ENCODE data around the gene RIN2. TPM values are rescaled to one million over a fixed set of nuclear protein-coding genes. Genes with fewer than 3 reads are reported as not detected.
A peak's percentile ranks its signal among the peaks of the same experiment; 100 is the strongest.

The RIN2 gene
- total and polyA plus RNA-seq, 2 of the 13 experiments (the other 11 are each of a cell fraction or from before 2014, with no cell fraction given): 2.5 to 5.1 TPM

DNA sequence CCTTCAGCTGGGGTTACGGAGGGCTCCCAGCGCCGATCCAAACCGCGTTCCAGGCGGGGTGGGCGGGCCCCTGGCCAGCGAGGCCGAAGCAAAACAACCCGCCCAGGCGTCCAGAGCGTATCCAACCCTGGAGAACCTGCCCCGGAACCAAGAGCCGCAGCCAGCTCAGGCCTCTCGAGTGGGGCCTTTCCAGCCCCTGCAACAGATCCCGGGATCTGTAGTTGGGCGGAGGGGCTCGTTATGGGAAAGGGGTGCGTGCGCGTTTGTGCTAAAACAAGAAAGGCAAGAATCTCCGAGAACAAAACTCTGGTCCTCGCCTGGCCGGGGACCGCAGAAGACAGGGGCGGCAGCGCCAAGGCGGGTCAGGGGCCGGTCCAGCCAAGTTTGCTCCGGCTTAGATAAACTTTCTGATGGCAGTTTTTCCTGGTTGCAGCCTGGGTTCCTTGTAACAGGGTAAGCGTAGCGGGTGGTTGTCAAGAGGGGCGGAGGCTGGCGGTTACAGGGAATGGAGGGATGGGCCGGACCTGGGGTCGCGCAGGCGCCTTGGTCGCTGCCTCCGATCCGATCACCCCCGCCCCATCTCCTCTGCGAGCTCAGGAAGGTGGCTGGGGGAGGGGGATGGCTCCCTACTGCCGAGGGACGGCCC is 448 bp upstream of the RIN2 start (continued):
- TF ChIP-seq, protein P1, sequence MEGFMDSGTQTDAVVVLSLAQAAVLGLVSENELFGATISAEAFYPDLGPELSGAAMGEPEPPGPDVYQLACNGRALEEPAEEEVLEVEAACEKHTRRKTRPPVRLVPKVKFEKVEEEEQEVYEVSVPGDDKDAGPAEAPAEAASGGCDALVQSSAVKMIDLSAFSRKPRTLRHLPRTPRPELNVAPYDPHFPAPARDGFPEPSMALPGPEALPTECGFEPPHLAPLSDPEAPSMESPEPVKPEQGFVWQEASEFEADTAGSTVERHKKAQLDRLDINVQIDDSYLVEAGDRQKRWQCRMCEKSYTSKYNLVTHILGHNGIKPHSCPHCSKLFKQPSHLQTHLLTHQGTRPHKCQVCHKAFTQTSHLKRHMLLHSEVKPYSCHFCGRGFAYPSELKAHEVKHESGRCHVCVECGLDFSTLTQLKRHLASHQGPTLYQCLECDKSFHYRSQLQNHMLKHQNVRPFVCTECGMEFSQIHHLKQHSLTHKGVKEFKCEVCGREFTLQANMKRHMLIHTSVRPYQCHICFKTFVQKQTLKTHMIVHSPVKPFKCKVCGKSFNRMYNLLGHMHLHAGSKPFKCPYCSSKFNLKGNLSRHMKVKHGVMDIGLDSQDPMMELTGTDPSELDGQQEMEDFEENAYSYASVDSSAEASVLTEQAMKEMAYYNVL (CRISPR knock-in tag; IDR thresholded peaks at IDR 0.05; ENCODE audit: borderline replicate concordance): peak; percentile 76
- no peak for TF ChIP-seq ZBTB21 (CRISPR knock-in tag; IDR thresholded peaks at IDR 0.05)
- TF ChIP-seq IRX3 (CRISPR knock-in tag; IDR thresholded peaks at IDR 0.05; ENCODE audit: borderline replicate concordance, low read depth): no peak; the same call in 1 of the 2 replicates
- TF ChIP-seq ZNF263 (CRISPR knock-in tag; IDR thresholded peaks at IDR 0.05): no peak
- 0 out of 2 replicates have a peak, but pooled peaks have one; percentile 24 for TF ChIP-seq HES4 (CRISPR knock-in tag; IDR thresholded peaks at IDR 0.05; ENCODE audit: borderline replicate concordance)
- TF ChIP-seq FOXA3 (CRISPR knock-in tag; IDR thresholded peaks at IDR 0.05): no peak; the same call in 1 of the 2 replicates
- TF ChIP-seq ZSCAN9 (CRISPR knock-in tag; IDR thresholded peaks at IDR 0.05; ENCODE audit: borderline replicate concordance): 0 out of 2 replicates have a peak, but pooled peaks have one; percentile 48
- TF ChIP-seq NFYB (CRISPR knock-in tag; IDR thresholded peaks at IDR 0.05): peak; percentile 30; the same call in 1 of the 2 replicates
- TF ChIP-seq GABPB1 (CRISPR knock-in tag; IDR thresholded peaks at IDR 0.05): peak; percentile 70; the same call in 1 of the 2 replicates
- TF ChIP-seq ZNF235 (CRISPR knock-in tag; IDR thresholded peaks at IDR 0.05; ENCODE audit: borderline replicate concordance): peak; percentile 66; the same call in 1 of the 2 replicates
- TF ChIP-seq, protein P2, sequence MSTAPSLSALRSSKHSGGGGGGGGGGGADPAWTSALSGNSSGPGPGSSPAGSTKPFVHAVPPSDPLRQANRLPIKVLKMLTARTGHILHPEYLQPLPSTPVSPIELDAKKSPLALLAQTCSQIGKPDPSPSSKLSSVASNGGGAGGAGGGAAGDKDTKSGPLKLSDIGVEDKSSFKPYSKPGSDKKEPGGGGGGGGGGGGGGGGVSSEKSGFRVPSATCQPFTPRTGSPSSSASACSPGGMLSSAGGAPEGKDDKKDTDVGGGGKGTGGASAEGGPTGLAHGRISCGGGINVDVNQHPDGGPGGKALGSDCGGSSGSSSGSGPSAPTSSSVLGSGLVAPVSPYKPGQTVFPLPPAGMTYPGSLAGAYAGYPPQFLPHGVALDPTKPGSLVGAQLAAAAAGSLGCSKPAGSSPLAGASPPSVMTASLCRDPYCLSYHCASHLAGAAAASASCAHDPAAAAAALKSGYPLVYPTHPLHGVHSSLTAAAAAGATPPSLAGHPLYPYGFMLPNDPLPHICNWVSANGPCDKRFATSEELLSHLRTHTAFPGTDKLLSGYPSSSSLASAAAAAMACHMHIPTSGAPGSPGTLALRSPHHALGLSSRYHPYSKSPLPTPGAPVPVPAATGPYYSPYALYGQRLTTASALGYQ (CRISPR knock-in tag; IDR thresholded peaks at IDR 0.05): peak; percentile 60; the same call in 1 of the 2 replicates
- TF ChIP-seq NFE2L1 (CRISPR knock-in tag; IDR thresholded peaks at IDR 0.05; ENCODE audit: borderline replicate concordance): no peak; the same call in 1 of the 2 replicates
- TF ChIP-seq TSC22D2 (CRISPR knock-in tag; IDR thresholded peaks at IDR 0.05; ENCODE audit: borderline replicate concordance): 0 out of 2 replicates have a peak, but pooled peaks have one; percentile 36
- TF ChIP-seq DPF2 (CRISPR knock-in tag; IDR thresholded peaks at IDR 0.05; ENCODE audit: borderline replicate concordance, low read depth): no peak
- peak; percentile 56; the same call in 1 of the 2 replicates for TF ChIP-seq SIN3A (IDR thresholded peaks at IDR 0.05; ENCODE audit: borderline replicate concordance, low read depth, low read length)
- peak; percentile 55; the same call in 1 of the 2 replicates for TF ChIP-seq NFKB2 (CRISPR knock-in tag; IDR thresholded peaks at IDR 0.05; ENCODE audit: borderline replicate concordance)
- no peak for TF ChIP-seq ZNF672 (CRISPR knock-in tag; IDR thresholded peaks at IDR 0.05)

All from HepG2 (cell line).